ENCODE data around the gene WASF2.

DNA sequence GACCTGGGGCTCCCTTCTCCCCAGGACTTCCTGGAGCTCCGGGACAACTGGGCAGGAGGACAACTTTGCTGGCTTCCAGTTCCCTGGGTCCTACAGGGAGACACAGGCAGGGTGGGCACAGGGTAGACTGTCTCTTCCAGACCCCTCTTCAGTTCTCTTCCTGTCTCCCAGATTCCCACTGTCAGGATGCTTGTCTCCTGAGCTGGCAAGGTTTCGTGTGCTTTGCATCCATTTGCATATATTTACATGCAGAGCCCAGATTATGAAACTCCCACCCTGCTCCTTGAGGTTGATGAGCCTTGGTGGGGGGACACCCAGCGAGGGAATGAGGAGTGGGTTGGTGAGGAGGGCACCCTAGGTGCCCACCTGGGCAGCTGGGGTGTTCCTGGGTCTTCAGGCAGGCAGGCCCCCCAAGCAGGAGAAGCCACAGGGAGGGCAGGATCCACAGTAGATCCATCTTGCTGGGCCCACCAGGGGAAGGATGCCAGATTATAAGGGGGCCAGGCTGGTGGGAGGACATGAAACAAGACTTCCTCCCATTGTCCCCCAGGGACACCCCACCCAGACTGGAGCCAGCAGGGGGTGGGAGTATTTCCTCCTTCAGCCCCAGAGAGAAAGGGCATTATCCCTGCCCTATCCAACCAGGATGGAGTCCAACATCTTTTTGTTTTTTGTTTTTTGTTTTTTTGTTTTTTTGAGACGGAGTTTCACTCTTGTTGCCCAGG, 115.4 kb downstream of the WASF2 start, which contains the start of gene FCN3:
- TF ChIP-seq, protein P1, sequence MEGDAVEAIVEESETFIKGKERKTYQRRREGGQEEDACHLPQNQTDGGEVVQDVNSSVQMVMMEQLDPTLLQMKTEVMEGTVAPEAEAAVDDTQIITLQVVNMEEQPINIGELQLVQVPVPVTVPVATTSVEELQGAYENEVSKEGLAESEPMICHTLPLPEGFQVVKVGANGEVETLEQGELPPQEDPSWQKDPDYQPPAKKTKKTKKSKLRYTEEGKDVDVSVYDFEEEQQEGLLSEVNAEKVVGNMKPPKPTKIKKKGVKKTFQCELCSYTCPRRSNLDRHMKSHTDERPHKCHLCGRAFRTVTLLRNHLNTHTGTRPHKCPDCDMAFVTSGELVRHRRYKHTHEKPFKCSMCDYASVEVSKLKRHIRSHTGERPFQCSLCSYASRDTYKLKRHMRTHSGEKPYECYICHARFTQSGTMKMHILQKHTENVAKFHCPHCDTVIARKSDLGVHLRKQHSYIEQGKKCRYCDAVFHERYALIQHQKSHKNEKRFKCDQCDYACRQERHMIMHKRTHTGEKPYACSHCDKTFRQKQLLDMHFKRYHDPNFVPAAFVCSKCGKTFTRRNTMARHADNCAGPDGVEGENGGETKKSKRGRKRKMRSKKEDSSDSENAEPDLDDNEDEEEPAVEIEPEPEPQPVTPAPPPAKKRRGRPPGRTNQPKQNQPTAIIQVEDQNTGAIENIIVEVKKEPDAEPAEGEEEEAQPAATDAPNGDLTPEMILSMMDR (IDR thresholded peaks at IDR 0.05), result no peak
- TF ChIP-seq POLR2A (IDR thresholded peaks at IDR 0.05), result no peak
